ENCODE measurements around the gene KLF4.

The KLF4 gene

GRCh38 chr9:107460153-107461023 lies 29.2 kb downstream of the KLF4 start:
- H2AFZ ChIP-seq (ENCODE audit: low read length): no peak overlapping the region

DNA sequence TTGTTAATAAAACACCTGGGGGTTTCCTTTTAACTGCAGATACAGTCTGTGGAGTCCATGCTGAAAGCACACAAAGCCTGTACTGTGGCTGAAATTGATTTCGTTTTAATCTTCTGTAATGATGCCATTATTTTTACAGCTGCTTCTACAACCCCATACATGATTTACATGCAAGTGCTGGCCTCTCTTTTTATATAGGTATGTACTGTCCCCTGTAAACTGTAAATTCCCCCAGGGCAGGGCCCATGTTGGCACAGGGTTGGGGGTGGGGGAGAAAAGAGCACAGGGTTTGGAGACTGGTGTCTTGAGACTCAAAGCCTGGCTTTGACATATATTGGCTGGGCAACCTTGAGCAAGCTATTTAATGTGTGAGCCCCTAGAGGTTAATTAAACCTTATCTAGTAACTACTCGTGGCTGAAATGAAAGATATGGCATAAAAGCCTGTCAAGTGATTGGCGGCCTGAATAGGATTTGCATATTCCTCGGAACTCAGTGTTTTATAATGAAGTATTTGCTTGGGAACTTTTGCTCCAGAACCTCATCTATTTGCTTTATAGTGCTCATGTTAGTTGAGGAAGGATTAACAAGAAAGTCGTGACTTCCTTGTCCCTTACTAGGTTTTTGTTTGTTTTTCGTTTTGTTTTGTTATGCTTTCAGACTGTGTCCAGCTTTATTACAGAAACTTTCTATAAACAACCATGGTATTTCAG lies 34.0 kb downstream of the KLF4 start:
- H3K36me3 ChIP-seq (ENCODE audit: insufficient read depth, low read length): no peaks in the 10 kb centered on the region
- no peaks in the 10 kb centered on the region for H3K27me3 ChIP-seq (ENCODE audit: insufficient read depth, low read length, poor library complexity, severe bottlenecking)
- no peak overlapping the region for H3K9ac ChIP-seq (ENCODE audit: low read depth, low read length, poor library complexity, severe bottlenecking)
- no peaks in the 10 kb centered on the region for H3K79me2 ChIP-seq (ENCODE audit: insufficient read depth, low read length)
- no peak overlapping the region for H3K4me3 ChIP-seq (ENCODE audit: low read length, poor library complexity, severe bottlenecking)
- no peaks in the 10 kb centered on the region for H3F3A ChIP-seq (ENCODE audit: low read depth)
- H3K9me2 ChIP-seq (replicated peaks; ENCODE audit: low read depth, low read length): no peaks in the 10 kb centered on the region
- no peak for TF ChIP-seq EZH2phosphoT487 (IDR thresholded peaks at IDR 0.05; ENCODE audit: borderline replicate concordance)
- TF ChIP-seq, protein P1, sequence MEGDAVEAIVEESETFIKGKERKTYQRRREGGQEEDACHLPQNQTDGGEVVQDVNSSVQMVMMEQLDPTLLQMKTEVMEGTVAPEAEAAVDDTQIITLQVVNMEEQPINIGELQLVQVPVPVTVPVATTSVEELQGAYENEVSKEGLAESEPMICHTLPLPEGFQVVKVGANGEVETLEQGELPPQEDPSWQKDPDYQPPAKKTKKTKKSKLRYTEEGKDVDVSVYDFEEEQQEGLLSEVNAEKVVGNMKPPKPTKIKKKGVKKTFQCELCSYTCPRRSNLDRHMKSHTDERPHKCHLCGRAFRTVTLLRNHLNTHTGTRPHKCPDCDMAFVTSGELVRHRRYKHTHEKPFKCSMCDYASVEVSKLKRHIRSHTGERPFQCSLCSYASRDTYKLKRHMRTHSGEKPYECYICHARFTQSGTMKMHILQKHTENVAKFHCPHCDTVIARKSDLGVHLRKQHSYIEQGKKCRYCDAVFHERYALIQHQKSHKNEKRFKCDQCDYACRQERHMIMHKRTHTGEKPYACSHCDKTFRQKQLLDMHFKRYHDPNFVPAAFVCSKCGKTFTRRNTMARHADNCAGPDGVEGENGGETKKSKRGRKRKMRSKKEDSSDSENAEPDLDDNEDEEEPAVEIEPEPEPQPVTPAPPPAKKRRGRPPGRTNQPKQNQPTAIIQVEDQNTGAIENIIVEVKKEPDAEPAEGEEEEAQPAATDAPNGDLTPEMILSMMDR (conservative IDR thresholded peaks at IDR 0.05; ENCODE audit: low read length): no peak
- no peak overlapping the region for H3K4me2 ChIP-seq (ENCODE audit: low read depth, low read length, poor library complexity, severe bottlenecking)
- H3K9me3 ChIP-seq (ENCODE audit: insufficient read depth, low read depth, low read length): 0 out of 2 replicates have a peak, but pooled peaks cover 5% of the 10 kb centered on the region
- H3K4me1 ChIP-seq (ENCODE audit: insufficient read depth, low read length, poor library complexity, severe bottlenecking): no peaks in the 10 kb centered on the region
- H4K20me1 ChIP-seq (ENCODE audit: insufficient read depth, low read length, poor library complexity, severe bottlenecking): no peaks in the 10 kb centered on the region
- no peak overlapping the region for H2AFZ ChIP-seq (ENCODE audit: low read length)

More at GRCh38 chr9:107460153-107461023, 29.2 kb downstream of the KLF4 start:
- Histone ChIP-seq H3K9ac (ENCODE audit: low read depth, low read length, poor library complexity, severe bottlenecking) (no peak overlapping the region), H3K36me3 (ENCODE audit: insufficient read depth, low read length) (no peaks in the 10 kb centered on the region), H3K27me3 (ENCODE audit: insufficient read depth, low read length, poor library complexity, severe bottlenecking) (no peaks in the 10 kb centered on the region), H3K4me1 (ENCODE audit: insufficient read depth, low read length, poor library complexity, severe bottlenecking) (no peaks in the 10 kb centered on the region), H3F3A (ENCODE audit: low read depth) (no peaks in the 10 kb centered on the region), H4K20me1 (ENCODE audit: insufficient read depth, low read length, poor library complexity, severe bottlenecking) (no peaks in the 10 kb centered on the region), H3K4me3 (ENCODE audit: low read length, poor library complexity, severe bottlenecking) (no peak overlapping the region), H3K9me2 (replicated peaks; ENCODE audit: low read depth, low read length) (no peaks in the 10 kb centered on the region), H3K4me2 (ENCODE audit: low read depth, low read length, poor library complexity, severe bottlenecking) (no peak overlapping the region), H3K9me3 (ENCODE audit: insufficient read depth, low read depth, low read length) (peaks cover 9% of the 10 kb centered on the region; the same call in 1 of the 2 replicates), H3K79me2 (ENCODE audit: insufficient read depth, low read length) (no peaks in the 10 kb centered on the region)
- no peak for TF ChIP-seq EZH2phosphoT487 (IDR thresholded peaks at IDR 0.05; ENCODE audit: borderline replicate concordance)
- TF ChIP-seq, protein P1 (conservative IDR thresholded peaks at IDR 0.05; ENCODE audit: low read length): no peak

DNA sequence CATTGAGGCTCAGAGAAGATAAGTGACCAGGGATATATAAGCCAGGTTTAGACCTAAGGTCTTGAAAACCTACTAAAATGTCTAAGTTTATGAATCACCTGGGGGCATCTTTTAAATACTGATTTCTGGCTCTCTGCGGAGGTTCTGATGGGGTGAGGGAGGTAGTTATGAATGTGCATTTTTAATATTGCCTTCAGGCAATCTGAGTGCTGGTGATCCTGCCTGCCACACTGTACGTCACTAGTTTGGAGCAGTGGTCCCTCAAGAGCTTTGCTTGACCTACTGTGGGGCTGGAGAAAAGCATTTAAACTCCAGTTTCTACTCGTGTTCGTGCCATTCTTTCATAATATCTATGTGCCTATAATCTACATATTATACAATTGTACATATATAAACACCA lies 36.1 kb downstream of the KLF4 start:
- Histone ChIP-seq H3K9ac (ENCODE audit: low read depth, low read length, poor library complexity, severe bottlenecking) (no peak overlapping the region), H3K9me3 (ENCODE audit: insufficient read depth, low read depth, low read length) (0 out of 2 replicates have a peak, but pooled peaks cover 5% of the 10 kb centered on the region), H3K79me2 (ENCODE audit: insufficient read depth, low read length) (no peaks in the 10 kb centered on the region), H3F3A (ENCODE audit: low read depth) (no peaks in the 10 kb centered on the region), H3K36me3 (ENCODE audit: insufficient read depth, low read length) (no peaks in the 10 kb centered on the region), H3K4me3 (ENCODE audit: low read length, poor library complexity, severe bottlenecking) (no peak overlapping the region), H3K9me2 (replicated peaks; ENCODE audit: low read depth, low read length) (no peaks in the 10 kb centered on the region), H4K20me1 (ENCODE audit: insufficient read depth, low read length, poor library complexity, severe bottlenecking) (no peaks in the 10 kb centered on the region), H3K4me2 (ENCODE audit: low read depth, low read length, poor library complexity, severe bottlenecking) (no peak overlapping the region), H2AFZ (ENCODE audit: low read length) (no peak overlapping the region), H3K27me3 (ENCODE audit: insufficient read depth, low read length, poor library complexity, severe bottlenecking) (no peaks in the 10 kb centered on the region), H3K4me1 (ENCODE audit: insufficient read depth, low read length, poor library complexity, severe bottlenecking) (no peaks in the 10 kb centered on the region)
- TF ChIP-seq EZH2phosphoT487 (IDR thresholded peaks at IDR 0.05; ENCODE audit: borderline replicate concordance): no peak
- TF ChIP-seq, protein P1 (conservative IDR thresholded peaks at IDR 0.05; ENCODE audit: low read length): no peak

Data from Loucy (cell line).